Naive thymus-derived CD8-positive, alpha-beta T cell (primary cell): Measurements from ENCODE around the gene GALNTL6. TPM values are rescaled to one million over a fixed set of nuclear protein-coding genes. Genes with fewer than 3 reads are reported as not detected.

Source experiments
- ATAC-seq, 2 donors: fragments of 150-1000 bp; cut with Tn5 transposase in 1 of 2; sonication (Bioruptor Pico), chemical (Tn5 transposase) in 1 of 2; 1 replicate in 1 of 2; 2 replicates in 1 of 2; pipeline ENCODE4 v1.10.0; 2021; ENCODE audit warnings: mild to moderate bottlenecking in 2 of 2, moderate library complexity in 2 of 2
- POLR2A ChIA-PET: fragments of 350-600 bp; sonication (Branson Sonifier 250); formaldehyde crosslinking; loops from one replicate; lab custom pipeline; 2021; ENCODE audit warnings: antibody characterized with exemption; lab: Charles Lee
- DNase-seq, 10 donors: peaks; one replicate each; pipeline versions ENCODE4 v3.0.0 to v3.0.0-alpha.2; 2020 to 2022
- H3K27ac Mint-ChIP-seq, 10 donors: one replicate each; pipeline ENCODE4 v1.8.0; 2020 to 2022; ENCODE audit warnings: mild to moderate bottlenecking in 10 of 10, mixed read lengths in 10 of 10, moderate library complexity in 4 of 10, inconsistent platforms in 1 of 10
- H3K27me3 Mint-ChIP-seq, 5 donors: one replicate each; pipeline ENCODE4 v1.8.0; 2021 to 2022; ENCODE audit warnings: mixed read lengths in 5 of 5
- H3K36me3 Mint-ChIP-seq, 3 donors: one replicate each; pipeline ENCODE4 v1.8.0; 2020 to 2022; ENCODE audit warnings: mixed read lengths in 3 of 3, mild to moderate bottlenecking in 2 of 3, inconsistent platforms in 1 of 3
- H3K4me1 Mint-ChIP-seq, 4 donors: one replicate each; pipeline ENCODE4 v1.8.0; 2021 to 2022; ENCODE audit warnings: mixed read lengths in 4 of 4
- H3K4me3 Mint-ChIP-seq, 10 donors: one replicate each; pipeline ENCODE4 v1.8.0; 2020 to 2022; ENCODE audit warnings: mild to moderate bottlenecking in 10 of 10, mixed read lengths in 10 of 10, moderate library complexity in 6 of 10, inconsistent platforms in 1 of 10
- H3K9me3 Mint-ChIP-seq, 9 donors: one replicate each; pipeline ENCODE4 v1.8.0; 2020 to 2022; ENCODE audit warnings: mixed read lengths in 9 of 9, mild to moderate bottlenecking in 3 of 9, inconsistent platforms in 1 of 9, moderate library complexity in 1 of 9
- polyA plus RNA-seq, 3 donors: library from polyadenylated mRNA; unstranded; fragments of 300-500 nt; fragmentation: Illumina TruSeq; gene quantifications; one replicate each; pipeline ENCODE4 v1.2.3, GENCODE V29; 2021
- total RNA-seq, 8 experiments: library from RNA in 2 of 8; stranded (reverse) in 2 of 8; gene quantifications; one replicate each; pipeline ENCODE4 v1.2.3 and lab custom pipeline; 2021 to 2026

The GALNTL6 gene
- total and polyA plus RNA-seq, 5 experiments from 2014 or later, result not detected

DNA sequence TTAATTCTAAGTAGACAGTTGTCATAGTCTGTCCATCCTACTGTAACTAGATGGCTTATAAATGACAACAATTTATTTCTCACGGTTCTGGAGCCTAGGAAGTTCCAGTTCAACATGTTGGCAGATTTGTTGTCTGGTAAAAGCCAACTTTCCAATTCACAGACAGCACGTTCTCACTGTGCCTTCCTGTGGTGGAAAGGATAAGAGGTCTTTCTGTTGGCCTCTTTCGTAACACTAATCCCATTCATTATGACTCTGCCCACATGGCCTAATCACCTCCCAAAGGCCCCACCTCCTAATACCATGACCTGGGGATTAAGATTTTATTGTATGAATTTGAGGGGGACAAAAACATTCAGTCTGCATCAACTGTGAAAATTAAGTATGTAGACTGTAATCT, 83.2 kb downstream of the GALNTL6 start:
- Mint-ChIP-seq H3K4me1 (no peaks in the 10 kb centered on the region), H3K36me3 (no peaks in the 10 kb centered on the region), H3K9me3 (peaks cover 0 to 23% (median 7%) of the 10 kb centered on the region in 9 donors), H3K27ac (no peak overlapping the region), H3K27me3 (no peaks in the 10 kb centered on the region), H3K4me3 (no peak overlapping the region)
- ATAC-seq, result no peak
- no peak for DNase-seq
- POLR2A ChIA-PET, result no interaction called here

DNA sequence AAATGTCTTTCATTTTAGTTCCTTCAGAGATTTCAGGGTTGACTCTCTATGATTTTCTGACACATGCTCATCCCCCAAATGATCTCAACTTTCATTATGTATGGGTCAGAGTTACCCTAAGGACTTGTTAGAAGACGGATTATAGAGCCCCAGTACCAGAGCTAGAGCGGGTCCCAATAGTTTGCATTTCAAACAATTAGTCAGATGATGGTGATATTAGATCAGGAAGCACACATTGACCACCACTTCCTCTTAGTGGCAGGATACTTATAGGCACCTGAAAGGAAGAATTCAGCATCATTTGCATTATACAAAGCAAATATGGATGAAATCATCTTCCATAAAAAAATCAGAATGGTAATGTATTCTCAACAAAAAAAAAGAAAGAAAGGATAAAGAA, 106.1 kb downstream of the GALNTL6 start:
- DNase-seq (no peak), ATAC-seq (no peak)
- H3K4me3 Mint-ChIP-seq, result no peak overlapping the region
- peaks cover 0 to 17% (median 5%) of the 10 kb centered on the region in 9 donors for H3K9me3 Mint-ChIP-seq
- POLR2A ChIA-PET, result no interaction called here
- H3K36me3 Mint-ChIP-seq, result no peaks in the 10 kb centered on the region
- no peaks in the 10 kb centered on the region for H3K4me1 Mint-ChIP-seq
- H3K27me3 Mint-ChIP-seq, result no peaks in the 10 kb centered on the region
- H3K27ac Mint-ChIP-seq, result no peak overlapping the region

DNA sequence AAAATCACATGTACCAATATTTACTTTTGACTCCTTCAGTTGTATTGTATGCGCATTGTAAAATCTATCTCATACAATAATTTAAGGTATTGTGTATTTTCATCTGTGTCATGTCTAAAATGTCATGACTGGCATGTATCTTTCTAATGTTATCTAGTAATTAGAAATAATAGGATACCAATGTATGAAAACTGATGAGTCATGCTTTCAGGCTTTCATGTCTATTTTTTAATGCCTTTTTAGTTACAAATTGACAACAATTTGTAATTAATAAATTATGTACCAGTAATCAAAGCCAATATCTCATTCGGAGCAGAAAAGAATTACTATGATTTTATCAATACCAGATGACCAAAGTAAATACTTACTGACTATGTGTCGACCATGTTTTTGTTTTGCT, 107.7 kb downstream of the GALNTL6 start:
- POLR2A ChIA-PET, result no interaction called here
- Mint-ChIP-seq H3K9me3 (peaks cover 0 to 17% (median 5%) of the 10 kb centered on the region in 9 donors), H3K4me3 (no peak overlapping the region), H3K4me1 (no peaks in the 10 kb centered on the region), H3K36me3 (no peaks in the 10 kb centered on the region), H3K27me3 (no peaks in the 10 kb centered on the region), H3K27ac (no peak overlapping the region)
- DNase-seq (no peak), ATAC-seq (no peak)

DNA sequence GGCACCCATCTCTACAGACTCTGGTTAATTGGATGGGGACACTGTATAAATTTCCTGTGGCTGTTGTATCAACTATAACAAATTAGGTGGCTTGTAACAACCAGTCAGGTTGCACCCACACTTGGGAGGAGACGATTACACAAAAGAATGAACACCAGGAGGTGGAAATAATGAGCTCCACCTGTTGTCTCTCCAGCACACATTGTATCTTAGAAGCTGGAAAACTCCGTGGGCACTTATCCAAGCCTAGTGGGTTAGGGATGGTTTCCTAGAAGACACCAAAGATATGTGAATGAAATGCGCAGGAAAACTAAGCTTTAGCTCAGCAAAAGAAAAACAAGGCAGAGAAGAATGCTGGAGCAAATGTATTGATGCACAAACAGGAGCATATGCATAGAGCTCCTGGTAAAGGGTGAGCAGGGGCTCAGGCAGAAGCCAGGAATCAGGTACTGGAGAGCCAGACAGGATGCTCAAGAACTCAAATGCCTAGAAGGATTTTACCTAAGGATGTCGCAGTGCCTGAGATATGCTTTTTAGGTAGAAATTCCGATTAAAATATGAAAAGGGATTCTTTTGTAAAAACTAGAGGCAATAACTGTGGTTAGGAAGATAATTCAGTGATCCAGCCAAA, 111.7 kb downstream of the GALNTL6 start:
- H3K27ac Mint-ChIP-seq, result no peak overlapping the region
- peaks cover 0 to 8% (median 1%) of the 10 kb centered on the region in 9 donors for H3K9me3 Mint-ChIP-seq
- POLR2A ChIA-PET, result no interaction called here
- H3K4me3 Mint-ChIP-seq, result no peak overlapping the region
- no peaks in the 10 kb centered on the region for H3K36me3 Mint-ChIP-seq
- ATAC-seq (no peak), DNase-seq (no peak)
- H3K4me1 Mint-ChIP-seq, result no peaks in the 10 kb centered on the region
- no peaks in the 10 kb centered on the region for H3K27me3 Mint-ChIP-seq

DNA sequence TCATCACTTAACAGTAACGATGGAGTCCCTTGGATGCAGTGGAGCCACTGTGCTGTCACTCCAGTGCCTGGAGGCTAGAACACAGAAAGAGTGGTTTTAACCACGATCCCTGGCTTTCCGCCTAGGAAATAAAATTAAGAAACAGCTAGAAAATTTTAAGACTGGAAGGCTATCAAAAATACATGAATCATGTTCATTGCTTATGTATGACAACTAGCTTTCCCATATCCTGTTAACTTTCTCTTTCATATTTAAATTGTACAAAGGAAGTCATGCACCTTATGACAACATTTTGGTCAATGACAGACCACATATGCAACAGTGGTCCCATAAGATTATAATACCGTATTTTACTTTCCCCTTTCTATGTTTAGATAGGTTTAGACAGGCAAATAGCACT, 115.1 kb downstream of the GALNTL6 start:
- ATAC-seq, result no peak
- Mint-ChIP-seq H3K36me3 (no peaks in the 10 kb centered on the region), H3K4me1 (no peaks in the 10 kb centered on the region), H3K27me3 (no peaks in the 10 kb centered on the region), H3K4me3 (no peak overlapping the region), H3K27ac (no peak overlapping the region), H3K9me3 (peaks cover 0 to 9% (median 2%) of the 10 kb centered on the region in 9 donors)
- POLR2A ChIA-PET, result no interaction called here
- DNase-seq, result no peak

DNA sequence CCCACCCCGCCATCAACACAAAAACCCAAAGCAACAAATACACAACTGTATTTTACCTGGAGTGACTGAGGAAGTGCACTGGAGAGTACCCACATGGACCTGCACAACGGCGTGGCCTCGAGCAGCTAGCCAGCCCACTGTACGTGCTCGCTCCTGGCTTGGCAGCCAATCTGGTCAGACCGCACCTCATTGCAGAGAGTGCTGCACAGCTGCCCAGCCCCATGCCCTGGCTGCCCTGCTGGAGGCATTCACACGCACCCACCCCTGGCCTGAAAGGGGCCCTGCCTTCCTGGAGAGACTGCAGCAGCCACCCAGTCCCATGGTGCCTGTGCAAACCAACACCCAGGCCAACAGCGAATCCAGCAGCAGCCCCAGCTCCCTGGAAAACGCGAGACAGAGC, 116.3 kb downstream of the GALNTL6 start:
- Mint-ChIP-seq H3K9me3 (peaks cover 0 to 9% (median 2%) of the 10 kb centered on the region in 9 donors), H3K27ac (no peak overlapping the region), H3K4me3 (no peak overlapping the region), H3K36me3 (no peaks in the 10 kb centered on the region), H3K4me1 (no peaks in the 10 kb centered on the region), H3K27me3 (no peaks in the 10 kb centered on the region)
- DNase-seq (peak in 1 of 10 donors; percentile 3), ATAC-seq (no peak)
- POLR2A ChIA-PET, result no interaction called here

DNA sequence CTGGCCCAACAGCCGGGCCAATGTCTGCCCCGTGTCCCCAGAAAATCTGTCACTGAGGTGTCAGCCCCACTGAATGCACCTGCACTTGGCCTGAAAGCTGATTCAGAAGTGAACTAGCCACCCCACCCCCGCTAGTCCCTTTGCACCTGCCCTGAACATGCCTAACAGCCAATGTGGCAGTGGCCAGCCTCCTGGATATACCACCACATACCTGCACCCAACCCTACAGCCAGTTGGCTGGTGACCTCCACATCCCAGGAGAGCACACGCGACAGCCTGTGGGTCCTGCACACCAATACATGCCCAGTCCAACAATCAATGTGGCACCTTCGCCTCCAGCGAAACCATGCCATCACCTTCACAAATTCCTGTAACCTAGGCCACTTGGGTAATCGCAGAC, 116.7 kb downstream of the GALNTL6 start:
- POLR2A ChIA-PET, result no interaction called here
- ATAC-seq (no peak), DNase-seq (no peak)
- no peaks in the 10 kb centered on the region for H3K4me1 Mint-ChIP-seq
- H3K9me3 Mint-ChIP-seq, result peaks cover 0 to 12% (median 5%) of the 10 kb centered on the region in 9 donors
- no peaks in the 10 kb centered on the region for H3K36me3 Mint-ChIP-seq
- no peak overlapping the region for H3K27ac Mint-ChIP-seq
- no peak overlapping the region for H3K4me3 Mint-ChIP-seq
- H3K27me3 Mint-ChIP-seq, result no peaks in the 10 kb centered on the region

DNA sequence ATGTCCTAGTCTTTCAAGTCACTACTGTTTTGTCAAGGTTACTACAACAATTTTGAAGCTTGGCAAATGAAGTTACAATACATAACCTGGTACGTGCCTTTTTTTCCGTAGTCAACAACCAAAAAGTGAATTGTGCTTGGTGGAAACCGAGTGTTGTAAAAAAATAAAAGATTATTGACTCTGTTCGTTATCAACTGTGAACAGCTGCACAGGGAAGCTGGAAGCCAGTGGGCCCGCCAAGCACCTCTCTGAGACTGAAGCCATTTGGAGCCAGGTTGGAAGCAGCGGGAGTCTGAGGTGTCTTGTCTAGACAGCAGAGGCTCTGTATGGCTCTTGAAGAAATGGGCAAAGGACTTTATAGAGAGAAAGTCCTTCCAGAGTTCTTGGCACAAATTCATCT, 119.0 kb downstream of the GALNTL6 start:
- no peak for ATAC-seq
- POLR2A ChIA-PET, result no interaction called here
- no peak overlapping the region for H3K4me3 Mint-ChIP-seq

DNA sequence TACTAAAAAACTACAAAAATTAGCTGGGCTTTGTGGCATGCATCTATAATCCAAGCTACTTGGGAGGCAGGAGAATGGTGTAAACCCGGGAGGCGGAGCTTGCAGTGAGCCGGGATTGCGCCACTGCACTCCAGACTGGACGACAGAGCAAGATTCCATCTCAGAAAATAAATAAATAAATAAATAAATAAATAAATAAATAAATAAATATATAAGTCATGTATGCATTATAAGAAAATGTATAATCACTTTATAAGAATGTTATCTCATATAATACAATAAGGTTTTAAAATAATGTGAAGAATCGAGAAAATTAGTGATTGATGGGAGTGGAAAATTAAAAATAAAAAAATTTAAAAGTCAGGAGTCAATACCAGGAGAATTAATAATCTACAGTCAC, 127.5 kb downstream of the GALNTL6 start:
- no peaks in the 10 kb centered on the region for H3K4me1 Mint-ChIP-seq
- no peaks in the 10 kb centered on the region for H3K27me3 Mint-ChIP-seq
- no peak for DNase-seq
- POLR2A ChIA-PET, result no interaction called here
- H3K4me3 Mint-ChIP-seq, result no peak overlapping the region
- no peak overlapping the region for H3K27ac Mint-ChIP-seq
- no peaks in the 10 kb centered on the region for H3K36me3 Mint-ChIP-seq
- ATAC-seq, result no peak
- peaks cover 0 to 16% (median 4%) of the 10 kb centered on the region in 9 donors for H3K9me3 Mint-ChIP-seq

More for the DNA sequence above, 119.0 kb downstream of the GALNTL6 start:
- Mint-ChIP-seq H3K27me3 (no peaks in the 10 kb centered on the region), H3K36me3 (no peaks in the 10 kb centered on the region), H3K9me3 (peaks cover 0 to 18% (median 5%) of the 10 kb centered on the region in 9 donors), H3K4me1 (no peaks in the 10 kb centered on the region), H3K27ac (no peak overlapping the region)
- no peak for DNase-seq

DNA sequence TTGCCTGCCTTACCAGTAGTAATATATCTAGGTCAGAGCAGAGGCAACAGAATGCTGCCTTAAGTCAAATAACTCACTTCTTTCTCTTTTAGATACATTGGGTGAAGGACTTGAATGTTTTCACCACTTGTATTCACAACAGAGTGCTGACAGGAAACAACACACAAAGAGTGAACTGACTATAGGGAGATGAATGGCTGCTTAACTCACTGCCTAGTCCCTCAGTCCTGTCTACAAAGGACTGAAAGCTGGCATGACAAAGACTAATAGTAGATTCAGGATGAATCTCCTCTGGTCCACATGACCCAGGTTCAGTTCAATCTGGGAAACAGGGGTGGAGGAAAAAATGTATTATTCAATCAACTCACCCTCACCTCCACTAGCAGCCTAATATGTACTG, 134.2 kb downstream of the GALNTL6 start:
- POLR2A ChIA-PET, result no interaction called here
- H3K9me3 Mint-ChIP-seq, result peaks cover 0 to 24% (median 5%) of the 10 kb centered on the region in 9 donors

DNA sequence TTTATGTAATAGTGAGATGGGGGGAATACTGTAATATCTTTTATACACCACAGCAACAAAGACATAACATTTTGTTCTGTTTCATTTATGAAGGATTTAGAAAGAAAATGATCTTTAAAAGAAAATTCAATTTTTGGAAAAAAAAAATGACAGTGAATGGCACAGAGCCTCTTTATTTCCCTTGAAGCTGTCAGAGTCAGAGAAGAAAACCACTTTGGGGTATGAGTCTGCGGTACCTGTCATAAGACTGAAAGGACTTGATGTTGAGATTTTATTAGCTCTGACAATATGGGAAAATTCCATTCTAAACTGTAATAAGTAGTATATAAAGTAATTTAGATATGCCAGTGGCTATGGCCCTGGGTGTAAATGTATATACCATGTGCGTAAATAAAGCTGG, 134.8 kb downstream of the GALNTL6 start:
- DNase-seq, result no peak
- Mint-ChIP-seq H3K36me3 (peaks cover 0 to 4% (median 0%) of the 10 kb centered on the region in 3 donors), H3K9me3 (peaks cover 0 to 24% (median 5%) of the 10 kb centered on the region in 9 donors), H3K4me3 (no peak overlapping the region), H3K4me1 (no peaks in the 10 kb centered on the region), H3K27me3 (no peaks in the 10 kb centered on the region), H3K27ac (no peak overlapping the region)
- ATAC-seq, result no peak
- POLR2A ChIA-PET, result no interaction called here

More for the DNA sequence above, 134.2 kb downstream of the GALNTL6 start:
- Mint-ChIP-seq H3K4me1 (no peaks in the 10 kb centered on the region), H3K27ac (no peak overlapping the region), H3K36me3 (peaks cover 0 to 4% (median 0%) of the 10 kb centered on the region in 3 donors), H3K27me3 (no peaks in the 10 kb centered on the region), H3K4me3 (no peak overlapping the region)
- ATAC-seq (no peak), DNase-seq (no peak)

DNA sequence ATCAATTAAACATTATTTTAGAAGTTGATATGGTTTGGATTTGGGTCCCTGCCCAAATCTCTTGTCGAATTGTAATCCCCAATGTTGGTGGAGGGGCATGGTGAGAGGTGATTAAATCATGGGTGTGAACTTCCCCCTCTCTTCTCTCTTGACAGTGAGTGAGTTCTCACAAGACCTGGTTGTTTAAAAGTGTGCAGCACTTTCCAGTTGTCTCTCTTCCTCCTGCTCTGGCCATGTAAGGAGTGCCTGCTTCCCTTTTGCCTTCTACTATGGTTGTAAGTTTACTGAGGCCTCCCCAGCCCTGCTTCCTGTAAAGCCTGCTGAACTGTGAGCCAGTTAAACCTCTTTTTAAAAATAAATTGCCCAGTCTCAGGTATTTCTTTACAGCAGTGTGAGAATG, 141.4 kb downstream of the GALNTL6 start:
- no peak overlapping the region for H3K27ac Mint-ChIP-seq
- ATAC-seq, result no peak
- H3K4me1 Mint-ChIP-seq, result no peaks in the 10 kb centered on the region
- DNase-seq, result no peak
- no peaks in the 10 kb centered on the region for H3K27me3 Mint-ChIP-seq
- no peak overlapping the region for H3K4me3 Mint-ChIP-seq
- POLR2A ChIA-PET, result no interaction called here
- H3K36me3 Mint-ChIP-seq, result peaks cover 0 to 4% (median 0%) of the 10 kb centered on the region in 3 donors
- peaks cover 0 to 11% (median 3%) of the 10 kb centered on the region in 9 donors for H3K9me3 Mint-ChIP-seq

DNA sequence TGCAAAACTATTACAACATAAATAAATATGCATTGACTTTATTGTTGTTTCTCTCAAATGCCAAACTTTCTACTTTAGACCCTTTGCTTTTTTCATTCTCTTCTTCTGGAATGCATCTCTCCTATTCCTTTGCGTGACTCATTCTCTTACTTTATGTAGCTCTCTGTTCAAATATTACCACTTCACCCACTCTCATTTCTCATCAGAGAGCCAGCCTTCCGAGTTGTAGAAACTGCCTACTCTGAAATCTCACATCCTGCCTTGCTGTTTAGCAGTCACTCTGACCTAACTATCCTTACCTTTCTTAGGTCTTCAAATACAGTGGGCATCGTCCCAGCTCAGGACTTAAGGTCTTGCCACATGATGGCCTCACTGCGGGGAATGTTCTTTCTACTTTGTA, 143.5 kb downstream of the GALNTL6 start:
- POLR2A ChIA-PET, result no interaction called here
- Mint-ChIP-seq H3K4me3 (no peak overlapping the region), H3K9me3 (peaks cover 0 to 7% (median 4%) of the 10 kb centered on the region in 9 donors), H3K27me3 (no peaks in the 10 kb centered on the region), H3K4me1 (no peaks in the 10 kb centered on the region), H3K36me3 (no peaks in the 10 kb centered on the region), H3K27ac (no peak overlapping the region)
- ATAC-seq (no peak), DNase-seq (no peak)

DNA sequence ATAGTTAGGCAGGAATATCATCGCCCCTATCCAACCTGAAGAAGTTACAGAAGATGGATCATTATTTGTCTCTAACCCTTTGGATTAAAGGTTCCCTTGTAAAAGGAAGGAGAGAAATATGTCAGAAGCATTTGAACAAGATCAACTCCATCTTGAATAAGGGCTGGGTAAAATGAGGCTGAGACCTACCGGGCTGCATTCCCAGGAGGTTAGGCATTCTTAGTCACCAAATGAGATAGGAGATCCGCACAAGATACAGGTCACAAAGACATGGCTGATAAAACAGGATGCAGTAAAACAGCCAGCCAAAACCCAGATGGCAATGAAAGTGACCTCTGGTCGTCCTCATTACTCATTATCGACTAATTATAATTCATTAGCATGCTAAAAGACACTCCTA, 148.9 kb downstream of the GALNTL6 start:
- no peak for DNase-seq
- no peaks in the 10 kb centered on the region for H3K27me3 Mint-ChIP-seq
- H3K4me3 Mint-ChIP-seq, result no peak overlapping the region
- no peak for ATAC-seq
- H3K36me3 Mint-ChIP-seq, result no peaks in the 10 kb centered on the region
- no peaks in the 10 kb centered on the region for H3K4me1 Mint-ChIP-seq
- peaks cover 0 to 13% (median 5%) of the 10 kb centered on the region in 9 donors for H3K9me3 Mint-ChIP-seq
- POLR2A ChIA-PET, result no interaction called here
- H3K27ac Mint-ChIP-seq, result no peak overlapping the region
